Fibroblast of mammary gland (primary cell): ENCODE results near the gene OR8S1.
A peak's percentile ranks its signal among the peaks of the same experiment; 100 is the strongest.
"Not testable (repeated sequence)": the region's sequence is repeated elsewhere in the genome, so short reads cannot be mapped to it uniquely, and the experiment has no call there.

Experiments
- DNase-seq: peaks from one replicate; pipeline ENCODE4 v3.0.0-alpha.2; 2010; ENCODE audit warnings: low read depth
- H3K4me3 ChIP-seq: 2 replicates; pipeline ENCODE4 v1.5.1; 2011; ENCODE audit warnings: low read depth, mild to moderate bottlenecking, low read length, moderate library complexity; ENCODE audit not compliant: control insufficient read depth
- CTCF ChIP-seq: conservative IDR thresholded peaks from 2 replicates; pipeline ENCODE4 v1.5.1; 2011; ENCODE audit warnings: low read depth, low read length, inconsistent platforms; ENCODE audit not compliant: control insufficient read depth, insufficient read depth

The OR8S1 gene

GRCh38 chr12:48525332-48525731 is at the start of gene OR8S1:
TSS of gene OR8S1 (plus strand) at chr12:48525632. CDS start at chr12:48525632, 0 bp downstream.
- TF ChIP-seq CTCF = no peak
- no peak for DNase-seq

GRCh38 chr12:48482198-48482597 is 43.2 kb upstream of the OR8S1 start, which contains the start of gene C12orf54:
TSS of gene C12orf54 (plus strand) at chr12:48482498. CDS start at chr12:48483297, 799 bp downstream.
- H3K4me3 ChIP-seq = no peak within 1 kb of the TSS
- no peak for DNase-seq
- no peak for TF ChIP-seq CTCF

More at GRCh38 chr12:48525332-48525731, at the start of gene OR8S1:
- no peak within 1 kb of the TSS for H3K4me3 ChIP-seq

GRCh38 chr12:48482930-48483329 is 42.5 kb upstream of the OR8S1 start:
- no peak for DNase-seq

GRCh38 chr12:48486261-48486660 is 39.2 kb upstream of the OR8S1 start:
- no peak for TF ChIP-seq CTCF
- no peak for DNase-seq
- H3K4me3 ChIP-seq = no peak overlapping the region

More at GRCh38 chr12:48482930-48483329, 42.5 kb upstream of the OR8S1 start:
- no peak for TF ChIP-seq CTCF
- H3K4me3 ChIP-seq = no peak overlapping the region

- H3K4me3 ChIP-seq = no peak overlapping the region
- TF ChIP-seq CTCF = no peak
These were observed 38.8 kb upstream of the OR8S1 start for GRCh38 chr12:48486679-48487078.

GRCh38 chr12:48489012-48489411 is 36.4 kb upstream of the OR8S1 start:
- H3K4me3 ChIP-seq = no peak overlapping the region
- no peak for TF ChIP-seq CTCF
- peak; percentile 10 for DNase-seq

More at GRCh38 chr12:48486679-48487078, 38.8 kb upstream of the OR8S1 start:
- no peak for DNase-seq

GRCh38 chr12:48489456-48489855 is 36.0 kb upstream of the OR8S1 start:
- not testable (repeated sequence) for H3K4me3 ChIP-seq, DNase-seq

- DNase-seq = not testable (repeated sequence)
These were observed 25.2 kb upstream of the OR8S1 start for GRCh38 chr12:48500281-48500680.

GRCh38 chr12:48506836-48507235 is 18.6 kb upstream of the OR8S1 start:
- DNase-seq, H3K4me3 ChIP-seq: not testable (repeated sequence)

More at GRCh38 chr12:48500281-48500680, 25.2 kb upstream of the OR8S1 start:
- not testable (repeated sequence) for H3K4me3 ChIP-seq
